GM21717 (cell line): ENCODE data around the gene PCDHGB2.
"Not testable (repeated sequence)": the region's sequence is repeated elsewhere in the genome, so short reads cannot be mapped to it uniquely, and the experiment has no call there.

Experiments
- ATAC-seq: cut with Tn5 transposase; IDR thresholded peaks from one replicate; pipeline ENCODE4 v1.9.1; 2021; ENCODE audit warnings: mild to moderate bottlenecking, moderate library complexity; ENCODE audit not compliant: unreplicated experiment

Gene PCDHGB2

GRCh38 chr5:141359790-141360426 is at the start of gene PCDHGB2:
Gene PCDHGB2 (plus strand): TSS chr5:141359994. CDS start chr5:141360136, 142 bp downstream.
- peak; percentile 78 for ATAC-seq

GRCh38 chr5:141313711-141314110 is 46.1 kb upstream of the PCDHGB2 start:
- no peak for ATAC-seq

- ATAC-seq = not testable (repeated sequence)
Observed at GRCh38 chr5:141316963-141317362, 42.8 kb upstream of the PCDHGB2 start.

- no peak for ATAC-seq
Observed at GRCh38 chr5:141319202-141319601, 40.6 kb upstream of the PCDHGB2 start.

- no peak for ATAC-seq
Observed at GRCh38 chr5:141319699-141320098, 40.1 kb upstream of the PCDHGB2 start.

GRCh38 chr5:141320225-141321169 is 39.3 kb upstream of the PCDHGB2 start, which contains the start of gene TAF7:
Gene TAF7 (minus strand): TSS chr5:141320784. CDS start chr5:141320044, 740 bp downstream.
- peak; percentile 93 for ATAC-seq

GRCh38 chr5:141322261-141322660 is 37.5 kb upstream of the PCDHGB2 start:
- ATAC-seq = no peak

- ATAC-seq = peak; percentile 82
Observed at GRCh38 chr5:141326088-141326854, 33.5 kb upstream of the PCDHGB2 start.

- ATAC-seq = no peak
Observed at GRCh38 chr5:141328231-141328630, 31.6 kb upstream of the PCDHGB2 start.

- ATAC-seq = no peak
Observed at GRCh38 chr5:141330299-141331080, 29.3 kb upstream of the PCDHGB2 start, which contains the start of gene PCDHGA1. Gene PCDHGA1 (plus strand): TSS chr5:141330514.

- not testable (repeated sequence) for ATAC-seq
Observed at GRCh38 chr5:141332571-141332970, 27.2 kb upstream of the PCDHGB2 start.

- no peak for ATAC-seq
Observed at GRCh38 chr5:141338538-141339306, 21.1 kb upstream of the PCDHGB2 start, which contains the start of gene PCDHGA2. Gene PCDHGA2 (plus strand): TSS chr5:141338760.

- ATAC-seq = not testable (repeated sequence)
Observed at GRCh38 chr5:141340781-141341354, 18.9 kb upstream of the PCDHGB2 start.

GRCh38 chr5:141342773-141343172 is 17.0 kb upstream of the PCDHGB2 start:
- ATAC-seq = no peak

- ATAC-seq = no peak
Observed at GRCh38 chr5:141343242-141343952, 16.4 kb upstream of the PCDHGB2 start, which contains the start of gene PCDHGA3. Gene PCDHGA3 (plus strand): TSS chr5:141343829. CDS start chr5:141344034, 205 bp downstream.

GRCh38 chr5:141343953-141344463 is 15.8 kb upstream of the PCDHGB2 start:
- ATAC-seq = no peak

GRCh38 chr5:141345327-141345726 is 14.5 kb upstream of the PCDHGB2 start:
- ATAC-seq = no peak

GRCh38 chr5:141346017-141346416 is 13.8 kb upstream of the PCDHGB2 start:
- not testable (repeated sequence) for ATAC-seq
